Stimulated activated CD4-positive, alpha-beta T cell treated with anti-CD3 and anti-CD28 coated beads, TNF-alpha, amount 100 ng/mL, for 24 hours (primary cell): ENCODE results near the gene ERV3-1.
"Not testable (repeated sequence)": the region's sequence is repeated elsewhere in the genome, so short reads cannot be mapped to it uniquely, and the experiment has no call there.

Experiments
- DNase-seq, 3 experiments: peaks; one replicate each; pipeline ENCODE4 v3.0.0-alpha.2; 2020; ENCODE audit warnings: low read depth in 3 of 3

Gene ERV3-1

DNA sequence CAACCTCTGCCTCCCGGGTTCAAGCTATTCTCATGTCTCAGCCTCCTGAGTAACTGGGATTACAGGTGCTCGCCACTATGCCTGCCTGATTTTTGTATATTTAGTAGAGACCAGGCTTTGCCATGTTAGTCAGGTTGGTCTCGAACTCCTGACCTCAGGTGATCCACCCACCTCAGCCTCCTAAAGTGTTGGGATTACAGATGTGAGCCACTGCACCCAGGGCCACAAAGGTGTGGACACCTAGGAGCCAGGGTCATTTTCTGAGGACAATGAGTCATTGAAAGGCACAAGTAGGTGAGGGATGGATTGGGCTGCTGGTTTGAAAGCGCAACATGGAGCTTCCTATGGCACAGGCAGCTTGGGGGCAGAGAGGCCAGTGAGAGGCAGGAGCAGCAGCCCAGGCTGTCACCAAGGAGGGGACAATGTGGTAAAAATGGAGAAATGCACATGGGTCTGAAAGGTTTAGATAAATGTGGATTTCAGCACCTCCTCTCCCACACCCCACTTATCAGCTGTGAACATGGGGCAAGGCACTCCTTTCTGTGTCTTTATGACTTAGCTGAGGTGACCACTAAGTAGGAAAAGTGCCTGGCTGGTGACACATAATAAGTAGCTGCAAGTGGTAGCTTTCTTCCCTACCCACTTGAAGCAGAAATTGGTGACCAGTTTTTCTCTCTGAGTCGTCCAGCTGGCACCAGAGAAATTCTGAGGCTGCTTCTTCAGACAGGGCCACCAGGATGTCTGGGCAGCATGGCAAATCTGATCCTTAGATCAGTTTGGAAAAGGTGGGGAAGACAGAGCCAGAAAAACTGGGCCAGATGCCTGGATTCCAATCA is 61.6 kb downstream of the ERV3-1 start:
- DNase-seq, result not testable (repeated sequence)
